ENCODE data around the gene ARHGEF37.

The ARHGEF37 gene

GRCh38 chr5:149677731-149678130 lies 96.4 kb downstream of the ARHGEF37 start:
- TF ChIP-seq CTCF (IDR thresholded peaks at IDR 0.05; ENCODE audit: low read depth, low read length) = no peak

GRCh38 chr5:149679876-149680809 lies 98.8 kb downstream of the ARHGEF37 start:
- H3K4me3 ChIP-seq (ENCODE audit: low read depth, low read length) = no peak overlapping the region
- TF ChIP-seq CTCF (IDR thresholded peaks at IDR 0.05; ENCODE audit: low read depth, low read length) = no peak

More at GRCh38 chr5:149677731-149678130, 96.4 kb downstream of the ARHGEF37 start:
- no peak overlapping the region for H3K4me3 ChIP-seq (ENCODE audit: low read depth, low read length)

GRCh38 chr5:149680810-149681221 lies 99.5 kb downstream of the ARHGEF37 start:
- no peak for TF ChIP-seq CTCF (IDR thresholded peaks at IDR 0.05; ENCODE audit: low read depth, low read length)
- H3K4me3 ChIP-seq (ENCODE audit: low read depth, low read length) = no peak overlapping the region

- TF ChIP-seq CTCF (IDR thresholded peaks at IDR 0.05; ENCODE audit: low read depth, low read length) = no peak
- no peak overlapping the region for H3K4me3 ChIP-seq (ENCODE audit: low read depth, low read length)
These were observed 100.0 kb downstream of the ARHGEF37 start for GRCh38 chr5:149681252-149681651.

- no peak for TF ChIP-seq CTCF (IDR thresholded peaks at IDR 0.05; ENCODE audit: low read depth, low read length)
These were observed 100.6 kb downstream of the ARHGEF37 start for GRCh38 chr5:149681922-149682321.

GRCh38 chr5:149682532-149683075 lies 101.3 kb downstream of the ARHGEF37 start:
- no peak for TF ChIP-seq CTCF (IDR thresholded peaks at IDR 0.05; ENCODE audit: low read depth, low read length)

More at GRCh38 chr5:149681922-149682321, 100.6 kb downstream of the ARHGEF37 start:
- no peak overlapping the region for H3K4me3 ChIP-seq (ENCODE audit: low read depth, low read length)

GRCh38 chr5:149683964-149684363 lies 102.7 kb downstream of the ARHGEF37 start:
- no peak for TF ChIP-seq CTCF (IDR thresholded peaks at IDR 0.05; ENCODE audit: low read depth, low read length)
- no peak overlapping the region for H3K4me3 ChIP-seq (ENCODE audit: low read depth, low read length)

More at GRCh38 chr5:149682532-149683075, 101.3 kb downstream of the ARHGEF37 start:
- no peak overlapping the region for H3K4me3 ChIP-seq (ENCODE audit: low read depth, low read length)
